ENCODE measurements around the gene SPAG8.
A peak's percentile ranks its signal among the peaks of the same experiment; 100 is the strongest.

The SPAG8 gene

GRCh38 chr9:35810122-35810521, 1.9 kb downstream of the SPAG8 start:
- DNase-seq (ENCODE audit: low read depth in 2 of 2), result no peak

DNA sequence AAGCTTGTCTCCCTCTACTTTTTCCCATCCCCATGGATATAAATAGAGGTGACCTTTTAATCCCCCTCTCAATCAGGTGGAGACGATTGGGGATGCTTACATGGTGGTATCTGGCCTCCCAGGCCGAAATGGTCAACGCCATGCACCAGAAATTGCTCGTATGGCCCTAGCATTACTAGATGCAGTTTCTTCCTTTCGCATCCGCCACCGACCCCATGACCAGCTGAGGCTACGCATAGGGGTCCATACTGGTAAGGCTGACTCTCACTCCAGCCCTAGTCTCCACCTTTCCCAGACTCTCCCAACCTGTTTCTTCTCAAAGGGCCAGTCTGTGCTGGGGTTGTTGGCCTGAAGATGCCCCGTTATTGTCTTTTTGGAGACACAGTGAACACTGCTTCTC, 3.6 kb downstream of the SPAG8 start:
- no peak for DNase-seq (ENCODE audit: low read depth in 2 of 2)

GRCh38 chr9:35806101-35806500, 6.0 kb downstream of the SPAG8 start:
- DNase-seq (ENCODE audit: low read depth in 2 of 2), result no peak

- DNase-seq (ENCODE audit: low read depth in 2 of 2), result no peak
Measured at GRCh38 chr9:35801328-35802128, 10.5 kb downstream of the SPAG8 start.

DNA sequence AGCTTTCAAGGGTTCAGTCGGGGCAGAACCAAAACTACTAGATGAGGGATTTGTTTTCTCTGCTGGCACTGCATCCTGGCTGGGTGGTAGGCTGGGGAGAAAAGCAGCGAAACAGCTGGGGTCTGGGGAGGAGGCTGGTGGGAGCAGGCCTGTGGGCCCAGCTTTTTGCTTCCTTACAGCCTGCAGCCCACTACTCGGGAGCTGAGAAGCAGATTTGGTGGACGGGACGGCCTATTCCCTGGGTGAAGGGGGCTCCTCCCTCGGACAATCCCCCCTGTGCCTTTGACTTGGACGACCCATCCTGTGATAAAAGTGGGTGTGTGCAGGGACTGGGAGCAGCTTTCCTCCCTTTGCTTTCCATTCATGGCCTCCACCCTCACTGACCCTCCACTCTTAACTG, 11.5 kb downstream of the SPAG8 start:
- no peak for DNase-seq (ENCODE audit: low read depth in 2 of 2)

- DNase-seq (ENCODE audit: low read depth in 2 of 2), result peak in 1 of 2 donors; percentile 8
Measured at GRCh38 chr9:35798658-35799374, 13.2 kb downstream of the SPAG8 start.

DNA sequence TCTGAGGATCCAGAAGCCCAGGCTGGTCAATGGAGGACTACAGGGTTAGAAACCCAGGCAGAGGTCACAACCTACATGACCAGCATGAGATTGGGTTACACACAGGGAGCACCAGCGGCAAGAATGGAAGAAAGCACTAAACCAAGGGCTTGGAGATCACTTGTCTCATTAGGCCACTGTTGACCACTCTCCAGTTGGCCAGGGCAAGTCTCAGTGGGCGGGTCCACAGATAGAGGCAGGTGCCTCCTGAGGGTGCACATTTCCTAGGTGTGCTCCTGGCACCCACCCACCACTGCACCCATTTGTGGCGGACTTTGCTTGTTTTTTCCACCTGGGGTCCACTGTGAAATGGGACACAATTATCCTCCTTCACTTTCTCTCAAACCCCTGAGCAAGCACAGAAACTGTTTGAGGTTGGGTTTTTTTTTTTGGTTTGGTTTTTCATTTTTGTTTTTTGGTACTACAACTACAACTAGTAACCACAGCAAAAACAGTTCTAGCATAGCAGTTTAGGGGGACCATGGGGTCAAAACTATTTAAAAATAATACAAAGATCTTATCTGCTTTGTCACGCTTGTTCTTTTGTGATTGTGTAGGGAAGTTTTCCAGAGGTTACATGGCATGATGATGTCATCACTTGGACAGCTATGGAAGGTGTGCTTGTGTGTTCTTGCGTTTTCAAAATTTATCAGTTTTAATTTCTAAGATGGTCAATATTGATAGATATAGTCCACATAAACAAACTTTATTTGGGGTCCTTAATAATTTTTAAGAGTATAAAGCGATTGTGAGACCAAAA, 14.6 kb downstream of the SPAG8 start:
- no peak for DNase-seq (ENCODE audit: low read depth in 2 of 2)

GRCh38 chr9:35795695-35796094, 16.4 kb downstream of the SPAG8 start:
- no peak for DNase-seq (ENCODE audit: low read depth in 2 of 2)

- no peak for DNase-seq (ENCODE audit: low read depth in 2 of 2)
Measured at GRCh38 chr9:35793461-35793860, 18.6 kb downstream of the SPAG8 start.

GRCh38 chr9:35792826-35793225, 19.2 kb downstream of the SPAG8 start:
- no peak for DNase-seq (ENCODE audit: low read depth in 2 of 2)

GRCh38 chr9:35792024-35792813, 19.8 kb downstream of the SPAG8 start:
- no peak for DNase-seq (ENCODE audit: low read depth in 2 of 2)

- DNase-seq (ENCODE audit: low read depth in 2 of 2), result no peak
Measured at GRCh38 chr9:35791297-35791921, 20.7 kb downstream of the SPAG8 start, which contains the start of gene NPR2. Gene NPR2, plus strand, starts transcription at chr9:35791591. Its CDS starts 818 bp downstream, at chr9:35792409.

DNA sequence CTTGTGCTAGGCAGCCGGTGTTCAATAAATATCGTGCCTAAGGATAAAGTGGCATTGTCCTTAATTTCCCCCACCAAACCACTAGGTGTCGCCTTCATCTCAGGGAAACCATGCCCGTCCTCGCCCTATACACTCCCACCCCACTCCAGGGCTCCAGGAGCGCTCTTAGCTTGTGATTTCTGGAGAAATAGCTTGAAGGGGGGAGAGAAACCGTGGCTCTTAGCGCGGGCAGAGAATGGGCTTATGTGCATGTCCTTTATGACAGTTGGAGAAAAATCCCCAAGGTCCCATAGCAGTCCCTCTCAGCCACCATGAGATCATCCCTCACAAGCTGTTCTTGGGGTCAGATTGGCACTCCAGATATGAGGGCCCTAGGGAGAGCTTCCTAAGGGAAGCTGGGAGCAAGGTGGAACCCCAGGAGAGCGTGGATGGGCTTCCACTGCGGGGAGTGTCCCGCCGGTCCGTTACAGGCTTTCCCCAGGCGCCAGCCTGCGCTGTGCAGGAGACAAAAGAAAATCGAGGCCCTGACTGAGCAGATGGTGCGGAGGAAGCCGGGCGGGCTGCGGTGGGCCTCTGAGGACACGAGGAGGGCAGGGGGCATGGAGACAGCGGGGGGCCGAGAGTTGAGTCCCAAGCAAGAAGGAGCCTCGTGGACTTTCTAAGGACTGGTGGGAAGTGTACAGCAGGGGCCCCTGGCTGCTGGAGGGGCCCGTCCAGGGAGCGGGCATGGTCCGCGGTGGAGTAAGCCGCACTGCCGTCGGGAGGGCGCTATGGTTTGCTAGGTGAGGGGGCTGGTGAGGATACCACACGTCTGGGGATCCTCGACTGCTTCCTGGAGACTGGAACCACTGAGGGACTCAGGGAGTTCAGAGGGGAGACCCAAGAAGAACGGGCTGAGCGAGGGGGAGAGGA, 21.4 kb downstream of the SPAG8 start:
- peak; percentile 23 to 24 for DNase-seq (ENCODE audit: low read depth in 2 of 2)

DNA sequence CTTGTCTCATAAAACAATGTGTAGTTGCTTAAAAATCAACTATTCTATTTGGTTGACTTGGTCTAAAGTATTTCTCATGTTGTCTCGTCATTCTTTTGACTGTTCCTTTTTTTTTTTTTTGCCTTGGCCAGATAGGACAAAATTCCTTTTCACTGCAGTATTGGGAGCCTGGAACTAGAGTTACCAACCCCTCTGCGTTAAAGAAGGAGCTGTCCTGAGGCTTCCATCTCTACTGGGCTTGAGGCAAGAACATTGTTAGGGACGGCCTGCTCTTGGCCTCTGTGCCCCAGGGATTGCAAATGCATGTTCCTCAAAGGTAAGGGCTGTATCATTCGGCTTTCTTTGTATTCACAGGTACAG, 22.1 kb downstream of the SPAG8 start:
- DNase-seq (ENCODE audit: low read depth in 2 of 2), result no peak

GRCh38 chr9:35789541-35789940, 22.5 kb downstream of the SPAG8 start:
- DNase-seq (ENCODE audit: low read depth in 2 of 2), result no peak

DNA sequence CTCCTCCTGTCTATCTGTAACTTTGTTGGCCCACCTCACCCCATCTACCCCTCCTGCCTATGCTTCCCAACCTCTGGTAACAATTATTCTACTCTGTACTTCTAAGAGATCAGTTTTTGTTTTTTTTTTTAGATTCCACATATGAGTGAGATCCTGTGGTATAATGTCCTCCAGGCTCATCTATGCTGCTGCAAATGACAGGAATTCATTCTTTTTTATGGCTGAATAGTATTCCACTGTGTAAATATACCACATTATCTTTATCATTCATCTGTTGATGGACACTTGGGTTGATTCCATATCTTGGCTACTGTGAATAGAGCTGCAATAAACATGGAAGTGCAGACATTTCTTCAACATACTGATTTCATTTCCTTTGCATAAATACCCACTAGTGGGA, 28.6 kb downstream of the SPAG8 start:
- no peak for DNase-seq (ENCODE audit: low read depth in 2 of 2)

GRCh38 chr9:35781066-35781465, 31.0 kb downstream of the SPAG8 start:
- DNase-seq (ENCODE audit: low read depth in 2 of 2), result no peak

- DNase-seq (ENCODE audit: low read depth in 2 of 2), result no peak
Measured at GRCh38 chr9:35778496-35778895, 33.6 kb downstream of the SPAG8 start.

- DNase-seq (ENCODE audit: low read depth in 2 of 2), result no peak
Measured at GRCh38 chr9:35776018-35776417, 36.0 kb downstream of the SPAG8 start.

Data from stimulated activated CD8-positive, alpha-beta memory T cell treated with anti-CD3 and anti-CD28 coated beads, Interleukin-7, amount 100 ng/mL, for 4 hours (primary cell).